Suprapubic skin (tissue), 4 donors: ENCODE measurements around the gene PRSS33.

Experiments used
- EP300 ChIP-seq: sonication (generic); formaldehyde crosslinking; IDR thresholded peaks from one replicate; pipeline ENCODE4 v1.6.1; 2017; ENCODE audit warnings: antibody characterized with exemption
- POLR2A ChIP-seq, 2 donors: fragments of 450-650 bp; IDR thresholded peaks; one replicate each; pipeline ENCODE4 v1.6.1; 2017; ENCODE audit warnings: antibody characterized with exemption in 2 of 2, mild to moderate bottlenecking in 2 of 2, moderate library complexity in 2 of 2
- POLR2AphosphoS5 ChIP-seq, 3 donors: sonication (generic); formaldehyde crosslinking; IDR thresholded peaks; one replicate each; pipeline ENCODE4 v1.6.1; 2017; ENCODE audit warnings: antibody characterized with exemption in 3 of 3
- TF ChIP-seq, protein P1 (sequence below), 2 donors: fragments of 200-600 bp in 1 of 2; fragments of 450-650 bp in 1 of 2; sonication (generic) in 1 of 2; IDR thresholded peaks; one replicate each; pipeline ENCODE4 v1.5.1; 2016 to 2019; ENCODE audit warnings: antibody characterized with exemption in 2 of 2, mild to moderate bottlenecking in 1 of 2, moderate library complexity in 1 of 2

DNA sequence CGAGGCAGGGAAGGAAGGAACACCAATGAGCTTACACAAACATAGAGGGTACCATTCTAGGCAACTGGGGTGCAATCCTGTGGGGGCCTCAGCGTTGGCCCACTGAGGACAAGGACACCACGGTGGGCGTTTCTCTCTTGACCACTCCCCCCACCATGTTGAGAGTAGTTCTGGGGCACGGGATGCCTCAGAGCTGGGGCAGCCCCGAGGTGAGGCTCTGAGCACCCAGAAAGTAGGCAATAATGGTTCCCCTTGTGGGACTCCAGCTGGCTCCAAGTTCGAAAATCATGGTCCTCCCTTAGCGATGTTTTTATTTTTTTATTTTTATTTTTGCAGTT, 34.8 kb upstream of the PRSS33 start:
- TF ChIP-seq, protein P1, sequence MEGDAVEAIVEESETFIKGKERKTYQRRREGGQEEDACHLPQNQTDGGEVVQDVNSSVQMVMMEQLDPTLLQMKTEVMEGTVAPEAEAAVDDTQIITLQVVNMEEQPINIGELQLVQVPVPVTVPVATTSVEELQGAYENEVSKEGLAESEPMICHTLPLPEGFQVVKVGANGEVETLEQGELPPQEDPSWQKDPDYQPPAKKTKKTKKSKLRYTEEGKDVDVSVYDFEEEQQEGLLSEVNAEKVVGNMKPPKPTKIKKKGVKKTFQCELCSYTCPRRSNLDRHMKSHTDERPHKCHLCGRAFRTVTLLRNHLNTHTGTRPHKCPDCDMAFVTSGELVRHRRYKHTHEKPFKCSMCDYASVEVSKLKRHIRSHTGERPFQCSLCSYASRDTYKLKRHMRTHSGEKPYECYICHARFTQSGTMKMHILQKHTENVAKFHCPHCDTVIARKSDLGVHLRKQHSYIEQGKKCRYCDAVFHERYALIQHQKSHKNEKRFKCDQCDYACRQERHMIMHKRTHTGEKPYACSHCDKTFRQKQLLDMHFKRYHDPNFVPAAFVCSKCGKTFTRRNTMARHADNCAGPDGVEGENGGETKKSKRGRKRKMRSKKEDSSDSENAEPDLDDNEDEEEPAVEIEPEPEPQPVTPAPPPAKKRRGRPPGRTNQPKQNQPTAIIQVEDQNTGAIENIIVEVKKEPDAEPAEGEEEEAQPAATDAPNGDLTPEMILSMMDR (IDR thresholded peaks at IDR 0.05) = no peak
- TF ChIP-seq POLR2A (IDR thresholded peaks at IDR 0.05) (no peak), EP300 (no peak), POLR2AphosphoS5 (IDR thresholded peaks at IDR 0.05) (no peak)
